HEK293 (cell line): ENCODE data around the gene UNCX.

Source experiments
- CTCF ChIA-PET: fragments of 350-600 bp; formaldehyde crosslinking; extraction: SDS; loops from one replicate; lab custom pipeline; 2021; ENCODE audit warnings: antibody characterized with exemption; lab: Yijun Ruan, JAX
- POLR2A ChIA-PET: fragments of 300-600 bp; formaldehyde crosslinking; extraction: SDS; loops from one replicate; lab custom pipeline; 2020; ENCODE audit warnings: antibody characterized with exemption, inconsistent platforms; lab: Yijun Ruan, JAX
- H3K27ac ChIP-seq: fragments of 200-500 bp; sonication (Bioruptor generic); 2 replicates; pipeline ENCODE4 v1.5.1; 2014; ENCODE audit warnings: low read depth, low read length, control low read depth, inconsistent platforms; ENCODE audit errors: extremely low read depth
- H3K36me3 ChIP-seq, 2 experiments: fragments of 200-500 bp in 1 of 2; sonication (Bioruptor generic) in 1 of 2; 1 replicate in 1 of 2; 2 replicates in 1 of 2; pipeline ENCODE4 v1.5.1; 2014 to 2017; ENCODE audit warnings: inconsistent platforms in 2 of 2, low read length in 2 of 2; ENCODE audit not compliant: control insufficient read depth in 2 of 2, insufficient read depth in 1 of 2
- H3K4me1 ChIP-seq: fragments of 200-500 bp; sonication (Bioruptor generic); 2 replicates; pipeline ENCODE4 v1.5.1; 2014; ENCODE audit warnings: mild to moderate bottlenecking, low read length, inconsistent platforms; ENCODE audit not compliant: control insufficient read depth, insufficient read depth
- H3K4me3 ChIP-seq: 2 replicates; pipeline ENCODE4 v1.5.1; 2011; ENCODE audit warnings: low read depth, mild to moderate bottlenecking, control low read depth, low read length, moderate library complexity
- H3K9me3 ChIP-seq: fragments of 200-500 bp; sonication (Bioruptor generic); 2 replicates; pipeline ENCODE4 v1.5.1; 2014; ENCODE audit warnings: low read depth, low read length, inconsistent platforms; ENCODE audit not compliant: control insufficient read depth, insufficient read depth
- ATF2 ChIP-seq: fragments of 450-650 bp; formaldehyde crosslinking; IDR thresholded peaks from 2 replicates; pipeline ENCODE4 v1.5.1; 2016; ENCODE audit warnings: missing biosample characterization, missing genetic modification characterization, low read depth
- EGR2 ChIP-seq: fragments of 450-650 bp; formaldehyde crosslinking; IDR thresholded peaks from 2 replicates; pipeline ENCODE4 v1.5.1; 2016; ENCODE audit warnings: low read depth, missing biosample characterization, missing genetic modification characterization
- ELK4 ChIP-seq: IDR thresholded peaks from 2 replicates; pipeline ENCODE4 v1.6.1; 2011; ENCODE audit warnings: mild to moderate bottlenecking, low read depth, low read length, borderline replicate concordance
- KLF10 ChIP-seq: fragments of 450-650 bp; IDR thresholded peaks from 2 replicates; pipeline ENCODE4 v1.5.1; 2018; ENCODE audit warnings: missing biosample characterization, mild to moderate bottlenecking, missing genetic modification characterization
- MZF1 ChIP-seq: fragments of 450-650 bp; formaldehyde crosslinking; IDR thresholded peaks from 2 replicates; pipeline ENCODE4 v1.5.1; 2017; ENCODE audit warnings: missing biosample characterization, missing genetic modification characterization, borderline replicate concordance
- PATZ1 ChIP-seq: fragments of 450-650 bp; formaldehyde crosslinking; IDR thresholded peaks from 2 replicates; pipeline ENCODE4 v1.5.1; 2016; ENCODE audit warnings: missing biosample characterization, missing genetic modification characterization
- TSHZ1 ChIP-seq: fragments of 450-650 bp; formaldehyde crosslinking; IDR thresholded peaks from 2 replicates; pipeline ENCODE4 v1.5.1; 2016; ENCODE audit warnings: missing biosample characterization, missing genetic modification characterization, borderline replicate concordance
- ZNF10 ChIP-seq: fragments of 450-650 bp; formaldehyde crosslinking; IDR thresholded peaks from 2 replicates; pipeline ENCODE4 v1.5.1; 2017; ENCODE audit warnings: missing biosample characterization, missing genetic modification characterization
- ZNF239 ChIP-seq: fragments of 450-650 bp; formaldehyde crosslinking; IDR thresholded peaks from 2 replicates; pipeline ENCODE4 v1.5.1; 2016; ENCODE audit warnings: missing biosample characterization, missing genetic modification characterization
- ZNF350 ChIP-seq: fragments of 450-650 bp; formaldehyde crosslinking; IDR thresholded peaks from 2 replicates; pipeline ENCODE4 v1.5.0; 2017; ENCODE audit warnings: missing biosample characterization, mild to moderate bottlenecking, missing genetic modification characterization
- ZNF354C ChIP-seq: fragments of 450-650 bp; formaldehyde crosslinking; IDR thresholded peaks from 2 replicates; pipeline ENCODE4 v1.5.1; 2016; ENCODE audit warnings: missing biosample characterization, missing genetic modification characterization, low read depth, borderline replicate concordance
- ZNF398 ChIP-seq: fragments of 450-650 bp; formaldehyde crosslinking; IDR thresholded peaks from 2 replicates; pipeline ENCODE4 v1.5.1; 2017; ENCODE audit warnings: missing biosample characterization, missing genetic modification characterization
- ZNF501 ChIP-seq: fragments of 450-650 bp; formaldehyde crosslinking; IDR thresholded peaks from 2 replicates; pipeline ENCODE4 v1.5.1; 2016; ENCODE audit warnings: missing biosample characterization, missing genetic modification characterization
- ZNF513 ChIP-seq: fragments of 450-650 bp; IDR thresholded peaks from 2 replicates; pipeline ENCODE4 v1.5.1; 2018; ENCODE audit warnings: missing biosample characterization, missing genetic modification characterization

The UNCX gene

GRCh38 chr7:1263391-1263951 is 30.8 kb downstream of the UNCX start (continued):
- TF ChIP-seq MZF1 (tag by site-specific recombination) (no peak), ZNF354C (tag by site-specific recombination) (no peak), KLF10 (tag by site-specific recombination) (no peak), ZNF239 (no peak), ZNF513 (tag by site-specific recombination) (no peak), ZNF350 (tag by site-specific recombination) (no peak), ELK4 (no peak), ZNF501 (no peak), ZNF398 (no peak), ATF2 (tag by site-specific recombination) (no peak), TSHZ1 (no peak), ZNF10 (tag by site-specific recombination) (no peak)

- ChIA-PET POLR2A (no interaction called here), CTCF (interaction anchor here (0.6 to 0.7 kb wide), 4 partner anchors 35 to 185 kb away, joined by 3 to 4 read pairs (median 3); no protein-coding TSS in a partner anchor)
- H3K4me1 ChIP-seq, result no peaks in the 10 kb centered on the region
- H3K4me3 ChIP-seq, result no peak overlapping the region
- H3K36me3 ChIP-seq, result no peaks in the 10 kb centered on the region
- TF ChIP-seq EGR2 (peak; percentile 8; the same call in 1 of the 2 replicates), PATZ1 (tag by site-specific recombination) (no peak)
- H3K27ac ChIP-seq, result no peak overlapping the region
- H3K9me3 ChIP-seq, result no peaks in the 10 kb centered on the region
Observed at GRCh38 chr7:1264345-1265280, 31.9 kb downstream of the UNCX start.
